Measurements from ENCODE around the gene LRRC75B.

GRCh38 chr22:24592851-24593558 lies at the start of gene LRRC75B:
- TF ChIP-seq JUND (IDR thresholded peaks at IDR 0.05) (no peak), CTCF (IDR thresholded peaks at IDR 0.05) (no peak), RFX5 (IDR thresholded peaks at IDR 0.05; ENCODE audit: low read length) (no peak), RAD21 (IDR thresholded peaks at IDR 0.05; ENCODE audit: low read length) (no peak), USF1 (IDR thresholded peaks at IDR 0.05; ENCODE audit: borderline replicate concordance, low read depth) (no peak), MAX (IDR thresholded peaks at IDR 0.05; ENCODE audit: low read depth) (peak; percentile 71; the same call in 1 of the 2 replicates), SMC3 (IDR thresholded peaks at IDR 0.05; ENCODE audit: low read depth, low read length) (no peak), YY1 (IDR thresholded peaks at IDR 0.05; ENCODE audit: low read depth) (no peak), TCF12 (IDR thresholded peaks at IDR 0.05) (no peak), FOSL2 (IDR thresholded peaks at IDR 0.05; ENCODE audit: borderline replicate concordance, low read depth) (no peak), TAF1 (IDR thresholded peaks at IDR 0.05; ENCODE audit: borderline replicate concordance, low read depth, low read length) (peak; percentile 55; the same call in 1 of the 2 replicates), EP300 (IDR thresholded peaks at IDR 0.05; ENCODE audit: borderline replicate concordance in 1 of 2, low read depth in 1 of 2, low read length in 1 of 2) (no peak)
- TF ChIP-seq, protein P1, sequence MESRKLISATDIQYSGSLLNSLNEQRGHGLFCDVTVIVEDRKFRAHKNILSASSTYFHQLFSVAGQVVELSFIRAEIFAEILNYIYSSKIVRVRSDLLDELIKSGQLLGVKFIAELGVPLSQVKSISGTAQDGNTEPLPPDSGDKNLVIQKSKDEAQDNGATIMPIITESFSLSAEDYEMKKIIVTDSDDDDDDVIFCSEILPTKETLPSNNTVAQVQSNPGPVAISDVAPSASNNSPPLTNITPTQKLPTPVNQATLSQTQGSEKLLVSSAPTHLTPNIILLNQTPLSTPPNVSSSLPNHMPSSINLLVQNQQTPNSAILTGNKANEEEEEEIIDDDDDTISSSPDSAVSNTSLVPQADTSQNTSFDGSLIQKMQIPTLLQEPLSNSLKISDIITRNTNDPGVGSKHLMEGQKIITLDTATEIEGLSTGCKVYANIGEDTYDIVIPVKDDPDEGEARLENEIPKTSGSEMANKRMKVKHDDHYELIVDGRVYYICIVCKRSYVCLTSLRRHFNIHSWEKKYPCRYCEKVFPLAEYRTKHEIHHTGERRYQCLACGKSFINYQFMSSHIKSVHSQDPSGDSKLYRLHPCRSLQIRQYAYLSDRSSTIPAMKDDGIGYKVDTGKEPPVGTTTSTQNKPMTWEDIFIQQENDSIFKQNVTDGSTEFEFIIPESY (IDR thresholded peaks at IDR 0.05; ENCODE audit: borderline replicate concordance, low read depth): no peak
- TF ChIP-seq, protein P2, sequence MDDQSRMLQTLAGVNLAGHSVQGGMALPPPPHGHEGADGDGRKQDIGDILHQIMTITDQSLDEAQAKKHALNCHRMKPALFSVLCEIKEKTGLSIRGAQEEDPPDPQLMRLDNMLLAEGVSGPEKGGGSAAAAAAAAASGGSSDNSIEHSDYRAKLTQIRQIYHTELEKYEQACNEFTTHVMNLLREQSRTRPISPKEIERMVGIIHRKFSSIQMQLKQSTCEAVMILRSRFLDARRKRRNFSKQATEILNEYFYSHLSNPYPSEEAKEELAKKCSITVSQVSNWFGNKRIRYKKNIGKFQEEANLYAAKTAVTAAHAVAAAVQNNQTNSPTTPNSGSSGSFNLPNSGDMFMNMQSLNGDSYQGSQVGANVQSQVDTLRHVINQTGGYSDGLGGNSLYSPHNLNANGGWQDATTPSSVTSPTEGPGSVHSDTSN (IDR thresholded peaks at IDR 0.05): no peak

Data from SK-N-SH (cell line).